Erythroblast (primary cell): Measurements from ENCODE around the gene TMEM165.
A peak's percentile ranks its signal among the peaks of the same experiment; 100 is the strongest.

Experiments used
- DNase-seq, 2 experiments: peaks; one replicate each; lab custom pipeline; 2025; lab: John Stamatoyannopoulos, UW
- GATA1 ChIP-seq: IDR thresholded peaks from 2 replicates; pipeline ENCODE4 v1.6.1; 2011; ENCODE audit warnings: low read depth, mild to moderate bottlenecking, control low read depth, low read length, moderate library complexity
- POLR2A ChIP-seq: IDR thresholded peaks from 2 replicates; pipeline ENCODE4 v1.6.1; 2011; ENCODE audit warnings: mild to moderate bottlenecking, low read length

Gene TMEM165

DNA sequence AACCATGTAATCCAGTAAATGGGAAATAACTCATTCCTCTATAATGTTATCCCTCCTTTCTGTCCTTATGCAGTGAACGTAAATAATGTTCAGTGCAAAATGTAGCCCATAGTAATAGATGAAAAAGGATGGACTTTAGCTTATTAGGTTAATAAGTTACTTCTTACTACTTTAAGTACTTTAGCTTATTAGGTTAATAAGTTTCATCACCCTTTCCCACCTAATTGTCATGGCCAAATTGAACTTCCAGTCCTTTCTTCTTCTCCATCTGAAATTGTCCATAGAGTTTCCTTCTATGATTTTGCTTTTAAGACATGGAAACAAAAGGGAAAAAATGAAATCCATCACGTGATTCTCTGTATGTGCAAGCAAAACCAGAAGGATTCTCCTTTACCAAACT, 15.2 kb upstream of the TMEM165 start:
- no peak for TF ChIP-seq GATA1
- no peak for TF ChIP-seq POLR2A
- DNase-seq, result no peak

DNA sequence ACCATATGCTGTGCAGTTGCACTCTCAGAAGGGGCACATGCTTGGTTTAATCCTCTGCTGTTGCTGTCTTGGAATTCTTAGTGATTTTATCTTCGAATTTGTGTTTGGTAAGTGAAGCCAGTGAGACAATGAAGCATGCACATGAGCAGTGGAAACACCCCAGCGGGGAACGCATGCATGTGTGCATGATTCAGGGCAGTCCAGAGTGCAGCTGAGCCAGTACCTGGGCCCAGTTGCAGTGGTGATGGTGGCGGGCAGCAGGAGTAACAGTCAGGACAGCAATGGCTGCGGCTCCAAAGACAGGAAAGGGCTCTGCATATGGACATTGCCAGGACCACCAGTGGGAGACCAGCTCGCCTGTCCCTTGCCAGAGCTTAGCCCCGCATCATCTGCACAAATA, 14.3 kb upstream of the TMEM165 start:
- TF ChIP-seq POLR2A (no peak), GATA1 (no peak)
- peak in 1 of 2 experiments; percentile 27 for DNase-seq

DNA sequence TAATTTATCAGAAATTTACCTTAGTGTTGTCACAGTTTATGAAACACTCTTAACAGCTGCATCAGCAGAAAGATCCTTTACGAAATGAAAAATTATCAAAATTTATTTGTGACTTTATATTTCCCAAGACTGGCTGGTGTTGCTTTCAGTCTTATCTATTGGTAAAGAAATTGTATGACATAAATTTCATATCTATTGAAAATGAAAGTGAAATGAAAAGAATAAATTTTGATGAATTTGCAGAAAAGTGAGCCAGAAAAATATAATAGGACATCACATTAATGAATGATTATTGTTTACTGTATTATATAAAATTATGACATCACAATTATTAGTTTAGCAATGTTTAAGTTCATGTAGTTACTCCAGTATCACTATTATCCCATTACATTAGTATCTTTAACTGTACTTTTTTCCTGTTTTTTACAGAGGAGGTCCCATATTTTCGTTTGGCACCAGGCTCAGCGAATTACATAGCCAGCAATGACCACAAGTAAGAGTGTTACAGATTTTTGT, 13.2 kb upstream of the TMEM165 start:
- DNase-seq, result peak; percentile 31 to 53
- TF ChIP-seq POLR2A (no peak), GATA1 (no peak)

DNA sequence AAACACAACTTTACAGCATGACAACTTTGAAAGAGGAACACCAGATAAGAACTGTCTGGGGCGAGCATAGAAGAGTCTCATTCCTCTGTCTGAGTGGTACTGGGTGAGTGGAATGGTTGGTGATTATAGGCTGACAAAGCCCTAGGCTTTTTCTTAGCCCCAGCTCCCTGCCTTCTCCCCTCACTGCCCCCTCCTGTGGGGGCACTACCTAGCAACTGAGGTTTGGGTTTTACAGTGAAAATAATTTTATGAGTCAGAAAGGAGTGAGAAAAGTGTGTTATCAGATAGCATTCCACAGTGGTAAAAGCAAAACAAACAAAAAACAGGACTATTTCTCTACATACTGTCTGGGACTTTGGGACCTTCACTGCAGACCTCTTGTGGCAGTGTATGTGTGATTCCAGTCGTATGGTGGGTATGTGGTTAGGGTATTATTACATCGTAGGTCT, 10.5 kb upstream of the TMEM165 start:
- no peak for TF ChIP-seq POLR2A
- no peak for TF ChIP-seq GATA1
- DNase-seq, result peak; percentile 34 to 38

DNA sequence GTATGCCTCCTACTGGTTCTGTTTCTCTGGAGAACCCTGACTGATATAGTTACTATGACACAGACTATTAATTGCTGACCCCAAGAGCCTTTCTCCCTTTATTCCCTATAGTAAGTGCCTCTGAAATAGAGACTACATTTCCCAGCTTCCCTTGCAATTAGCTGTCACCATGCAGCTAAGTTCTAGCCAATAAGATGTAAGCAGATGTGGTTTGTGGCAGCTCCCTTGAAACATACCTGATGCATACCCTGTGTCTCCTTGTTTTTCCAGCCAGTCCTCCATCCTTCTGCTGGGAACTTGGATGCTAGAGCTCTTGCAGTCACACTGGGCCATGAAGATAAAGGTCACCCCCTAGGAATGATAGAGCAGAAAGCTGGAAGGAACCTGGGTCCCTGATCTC, 9.7 kb upstream of the TMEM165 start:
- DNase-seq, result peak; percentile 54 to 61
- TF ChIP-seq POLR2A (no peak), GATA1 (no peak)

DNA sequence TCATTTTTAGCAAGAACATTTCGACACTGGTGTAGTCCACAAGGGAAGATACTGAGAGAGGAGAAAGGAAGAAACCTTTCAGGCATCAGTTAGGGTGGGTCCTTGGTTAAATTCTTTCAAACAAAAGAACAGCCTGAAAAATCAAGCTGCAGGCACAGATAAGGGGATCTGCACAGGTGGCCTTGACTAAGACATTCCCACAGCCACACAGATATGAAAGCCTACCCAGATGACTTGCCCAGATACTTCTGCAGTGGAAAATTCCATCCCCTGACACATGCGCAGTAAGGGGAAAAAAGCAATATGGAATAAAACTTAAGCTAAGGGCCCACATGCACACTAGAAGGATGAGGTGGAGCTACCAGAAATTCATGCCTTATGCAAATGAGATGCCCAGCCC, 8.9 kb upstream of the TMEM165 start:
- peak; percentile 74 to 93 for DNase-seq
- TF ChIP-seq GATA1 (peak; percentile 73), POLR2A (no peak)

DNA sequence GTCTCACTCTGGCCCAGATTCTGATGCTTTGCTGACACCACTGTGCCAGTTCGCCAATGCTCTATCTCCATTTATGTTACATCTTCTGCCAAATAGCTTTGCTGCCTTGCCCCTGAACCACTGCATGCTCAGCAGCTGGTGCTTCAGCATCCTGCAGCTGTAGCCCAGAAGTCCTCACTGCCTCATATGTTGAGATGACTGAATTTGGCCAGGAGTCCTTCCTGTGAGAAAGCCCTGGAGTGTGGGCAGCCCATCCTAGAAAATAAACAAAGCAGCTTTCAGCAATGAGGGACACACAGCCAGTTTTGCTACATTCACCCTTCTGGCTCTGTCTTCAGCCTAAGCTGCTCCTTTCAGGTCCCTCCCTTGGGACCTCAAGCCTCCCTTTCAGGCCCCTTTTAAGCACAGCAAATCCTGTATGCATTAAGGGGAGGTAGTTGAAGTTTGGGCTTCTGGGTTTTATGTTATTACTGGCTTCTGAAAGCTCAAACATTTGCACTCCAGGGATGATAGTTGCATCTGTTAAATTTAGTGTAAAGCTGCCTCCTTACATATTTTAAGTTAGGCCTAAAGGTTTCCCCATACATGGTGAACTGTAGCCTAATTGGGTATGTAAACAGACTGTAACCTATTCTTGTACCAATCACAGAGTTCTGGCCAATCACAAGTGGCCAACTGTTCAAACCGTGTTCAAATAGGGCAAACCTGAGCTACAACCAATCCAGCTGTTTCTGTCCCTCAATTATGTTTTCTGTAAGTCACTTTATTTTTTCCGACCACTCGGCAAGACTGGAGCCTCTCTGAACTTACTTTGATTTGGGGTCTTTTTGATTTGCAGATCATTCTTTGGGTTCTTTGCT, 2.1 kb upstream of the TMEM165 start:
- TF ChIP-seq GATA1 (no peak), POLR2A (no peak)
- DNase-seq, result no peak

DNA sequence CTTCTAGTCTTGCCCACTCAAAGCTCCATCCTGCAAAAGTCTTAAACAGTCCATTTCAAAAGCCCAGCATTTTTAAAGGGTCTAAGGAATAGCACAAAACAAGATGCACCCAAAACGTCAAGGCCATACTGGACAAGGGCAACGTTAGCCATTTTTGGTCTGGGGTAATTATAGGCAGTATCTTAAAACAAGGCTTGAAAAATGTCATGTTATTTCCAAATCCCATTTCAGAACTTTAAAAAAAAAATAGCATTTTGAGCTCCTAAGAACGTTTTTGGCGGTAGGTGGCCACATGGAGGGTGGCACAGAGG, 584 bp upstream of the TMEM165 start:
- no peak for DNase-seq
- TF ChIP-seq POLR2A (no peak), GATA1 (no peak)

DNA sequence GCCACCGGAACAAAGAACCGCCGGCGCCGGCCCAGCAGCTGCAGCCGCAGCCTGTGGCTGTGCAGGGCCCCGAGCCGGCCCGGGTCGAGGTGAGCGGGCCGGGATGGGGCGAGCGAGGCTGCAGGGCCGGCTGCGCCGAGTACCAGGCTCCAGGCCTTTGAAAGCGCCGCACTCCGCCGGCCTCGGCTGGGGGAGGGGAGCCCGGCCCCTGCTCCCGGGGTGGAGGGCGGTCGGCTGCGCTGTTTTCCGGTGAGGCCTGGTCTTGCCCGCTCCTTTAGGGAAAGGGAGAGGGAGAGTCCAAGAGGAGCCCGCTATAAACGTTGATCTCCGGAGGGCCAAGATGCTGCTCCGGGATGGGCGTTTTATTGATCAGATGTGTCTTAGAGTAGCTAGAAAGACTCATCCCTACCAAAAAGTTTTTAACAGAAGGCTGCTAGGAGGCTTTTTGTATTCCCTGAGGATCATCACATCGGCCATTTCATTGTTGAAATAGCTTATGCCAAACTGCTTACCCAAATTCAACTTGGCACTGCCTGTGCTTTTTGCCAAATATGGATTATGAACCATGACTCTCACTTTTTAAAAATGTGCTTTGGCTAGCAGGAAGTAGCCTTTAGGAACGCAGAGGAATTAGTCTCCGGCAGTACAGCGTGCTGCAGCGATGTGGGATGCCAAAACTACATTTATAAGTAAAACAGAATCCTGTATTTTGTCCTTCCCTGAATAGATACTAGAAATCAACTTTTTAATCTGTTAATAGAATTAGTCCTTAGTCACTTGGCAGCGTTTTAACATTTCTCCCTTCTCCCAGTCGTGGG, 760 bp downstream of the TMEM165 start:
- TF ChIP-seq POLR2A, result no peak
- no peak for TF ChIP-seq GATA1
- DNase-seq, result peak; percentile 62 to 77

DNA sequence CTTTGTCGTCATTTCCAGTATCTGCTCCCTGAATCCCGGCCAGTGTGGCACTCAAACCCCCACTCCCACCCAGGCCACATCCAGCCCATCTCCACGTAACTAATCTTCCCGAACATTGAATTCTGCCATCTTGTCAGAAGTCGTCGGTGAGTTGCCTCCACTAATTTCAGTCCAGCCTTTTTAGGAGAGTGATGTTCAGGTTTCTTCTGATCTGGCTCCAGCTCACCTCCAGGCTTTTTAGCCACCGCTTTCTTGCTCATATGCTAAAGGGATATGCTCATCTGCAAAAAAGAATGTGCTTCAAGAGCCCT, 1.3 kb downstream of the TMEM165 start:
- DNase-seq, result peak; percentile 39 to 70
- TF ChIP-seq POLR2A (no peak), GATA1 (no peak)

DNA sequence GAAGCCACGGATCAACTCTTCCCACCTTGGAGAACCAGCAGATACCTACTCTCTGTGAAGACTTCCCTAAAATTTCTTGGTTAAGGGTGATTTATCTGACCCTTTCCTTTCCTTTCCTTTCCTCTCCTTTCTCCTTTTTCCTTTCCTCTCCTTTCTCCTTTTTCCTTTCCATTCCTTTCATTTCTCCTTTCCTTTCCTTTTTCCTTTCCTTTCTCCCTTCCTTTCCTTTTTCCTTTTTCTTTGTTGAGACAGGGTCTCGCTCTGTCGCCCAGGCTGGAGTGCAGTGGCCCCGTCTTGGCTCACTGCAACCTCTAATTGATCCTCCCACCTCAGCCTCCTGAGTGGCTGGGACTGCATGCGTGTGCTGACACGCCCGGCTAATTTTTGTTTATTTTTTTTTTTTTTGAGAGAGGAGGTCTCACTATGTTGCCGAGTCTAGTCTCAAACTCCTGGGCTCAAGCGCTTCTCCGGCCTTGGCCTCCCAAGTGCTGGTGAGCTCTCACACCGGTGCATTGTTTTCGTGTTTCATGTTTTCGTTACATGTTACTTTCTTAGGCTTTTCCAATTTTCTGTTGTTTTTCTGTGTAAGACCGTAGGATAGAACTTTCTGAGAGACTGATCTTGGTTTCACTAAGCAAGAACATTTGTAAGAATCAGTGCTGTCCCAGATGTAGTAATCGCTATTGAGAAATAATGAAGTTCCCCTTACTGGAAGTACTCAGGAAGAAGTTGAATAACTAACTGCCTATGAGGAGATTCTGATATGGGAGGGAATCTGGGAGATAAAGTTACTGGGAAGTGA, 2.0 kb downstream of the TMEM165 start:
- DNase-seq, result peak; percentile 37 to 59
- TF ChIP-seq POLR2A (no peak), GATA1 (no peak)

DNA sequence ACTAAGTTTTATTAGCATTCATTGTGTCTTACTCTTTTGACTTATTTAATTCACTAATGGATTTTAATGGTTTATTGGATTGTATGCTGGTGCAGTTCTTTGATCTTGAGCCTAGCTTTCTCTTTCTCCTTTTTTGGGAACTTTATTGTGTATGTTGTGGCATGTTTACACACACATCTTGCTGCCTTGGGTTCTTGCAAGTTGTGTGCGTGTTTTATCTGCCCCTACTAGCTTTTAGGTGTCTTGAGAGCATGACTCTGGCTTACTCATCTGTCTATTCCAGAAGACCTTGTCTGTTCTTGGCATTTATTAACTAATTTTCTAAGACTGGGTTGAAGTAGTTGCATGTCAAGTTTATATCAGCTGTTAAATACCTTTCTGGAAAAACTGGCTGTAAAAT, 2.7 kb downstream of the TMEM165 start:
- TF ChIP-seq GATA1 (no peak), POLR2A (peak; percentile 17)
- DNase-seq, result peak; percentile 73

DNA sequence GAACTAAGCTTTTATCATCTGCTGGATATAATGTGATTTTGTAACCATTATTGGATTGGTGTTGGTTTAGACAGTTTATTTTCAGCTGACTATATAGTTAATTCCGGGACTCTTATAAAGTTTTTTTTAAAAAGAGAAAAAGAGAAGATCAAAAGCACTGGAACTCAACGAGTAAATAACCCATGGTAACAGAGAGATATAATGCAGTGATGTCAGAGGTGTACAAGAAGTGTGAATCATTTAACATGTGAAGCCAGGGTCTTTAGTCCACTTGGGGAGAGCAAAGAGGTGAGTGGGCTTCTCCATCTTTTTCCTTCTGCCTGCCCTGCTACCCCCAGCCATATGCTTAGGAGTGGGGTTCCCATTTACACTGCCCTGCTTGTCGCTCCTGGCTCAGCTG, 3.2 kb downstream of the TMEM165 start:
- TF ChIP-seq GATA1, result no peak
- TF ChIP-seq POLR2A, result no peak
- DNase-seq, result peak; percentile 28 to 44

DNA sequence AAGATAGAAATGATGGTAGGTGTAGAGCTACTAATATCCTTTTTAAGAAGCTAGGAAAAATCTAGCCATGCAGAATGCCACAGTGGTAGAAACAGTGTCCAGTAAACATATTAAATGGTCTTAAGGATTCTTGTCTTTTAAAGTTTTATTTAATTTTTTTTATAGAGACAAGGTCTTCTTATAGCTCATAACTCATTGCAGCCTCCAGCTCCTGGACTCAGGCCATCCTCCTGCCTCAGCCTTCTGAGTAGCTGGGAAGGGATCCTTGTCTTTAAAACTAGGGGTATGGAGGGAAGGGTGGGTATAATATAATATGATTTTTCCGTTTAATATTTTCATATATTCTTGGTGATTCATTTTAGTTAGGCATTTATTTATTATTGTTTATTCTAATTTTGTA, 3.8 kb downstream of the TMEM165 start:
- TF ChIP-seq POLR2A, result no peak
- no peak for TF ChIP-seq GATA1
- peak; percentile 9 to 24 for DNase-seq
